Body of pancreas (tissue), 4 donors: ENCODE data around the gene SMIM41.

Experiments used
- POLR2A ChIP-seq, 3 donors: fragments of 450-650 bp; IDR thresholded peaks; one replicate each; pipeline ENCODE4 v1.6.1; 2016; ENCODE audit warnings: antibody characterized with exemption in 3 of 3, mild to moderate bottlenecking in 2 of 3
- TF ChIP-seq, protein P1 (sequence below), 7 experiments: fragments of 450-650 bp in 4 of 7; fragments of 200-600 bp in 3 of 7; sonication (generic) in 3 of 7; IDR thresholded peaks; one replicate each; pipeline ENCODE4 v1.5.1; 2016 to 2019; ENCODE audit warnings: antibody characterized with exemption in 7 of 7

DNA sequence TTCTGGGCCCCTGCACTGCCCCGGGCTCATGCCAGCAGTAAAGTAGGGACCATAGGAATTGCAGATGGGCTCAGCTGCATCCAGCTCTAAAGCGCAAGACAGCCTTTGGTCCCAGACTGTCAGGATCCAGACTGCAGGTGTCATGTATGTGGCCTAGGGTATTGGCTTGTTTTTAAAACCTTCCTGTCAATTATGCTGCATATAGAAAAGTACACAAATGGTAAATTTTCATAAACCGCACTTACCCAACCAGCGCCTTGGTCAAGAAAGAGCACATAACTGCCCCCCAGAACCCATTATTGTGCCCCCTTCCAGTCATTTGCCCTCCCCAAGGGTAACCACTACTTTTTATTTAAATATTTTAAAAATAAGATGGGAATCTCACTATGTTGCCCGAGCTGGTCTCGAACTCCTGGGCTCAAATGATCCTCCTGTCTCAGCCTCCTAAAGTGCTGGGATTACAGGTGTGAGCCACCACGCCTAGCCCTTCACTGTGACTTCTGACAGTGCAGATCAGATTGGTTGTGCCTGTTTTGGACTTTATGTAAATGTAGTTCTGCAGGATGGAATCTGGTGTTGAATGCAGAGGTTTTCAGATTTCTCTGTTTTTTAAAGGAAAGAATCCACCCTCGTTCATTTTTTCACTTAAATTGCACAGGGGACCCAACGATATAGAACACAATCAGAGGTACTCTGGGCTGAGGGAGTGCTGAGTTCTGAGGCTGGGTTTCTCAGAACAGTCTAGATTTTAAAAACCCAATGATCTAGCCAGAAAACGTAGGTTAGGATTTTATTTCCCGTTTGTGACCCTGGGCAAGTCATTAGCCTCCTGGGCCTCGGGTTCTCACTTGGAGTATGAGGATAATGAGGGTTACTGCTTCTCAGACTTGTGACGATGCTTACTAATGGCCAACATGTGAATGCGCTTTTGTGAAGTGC is 21.6 kb upstream of the SMIM41 start:
- TF ChIP-seq, protein P1, sequence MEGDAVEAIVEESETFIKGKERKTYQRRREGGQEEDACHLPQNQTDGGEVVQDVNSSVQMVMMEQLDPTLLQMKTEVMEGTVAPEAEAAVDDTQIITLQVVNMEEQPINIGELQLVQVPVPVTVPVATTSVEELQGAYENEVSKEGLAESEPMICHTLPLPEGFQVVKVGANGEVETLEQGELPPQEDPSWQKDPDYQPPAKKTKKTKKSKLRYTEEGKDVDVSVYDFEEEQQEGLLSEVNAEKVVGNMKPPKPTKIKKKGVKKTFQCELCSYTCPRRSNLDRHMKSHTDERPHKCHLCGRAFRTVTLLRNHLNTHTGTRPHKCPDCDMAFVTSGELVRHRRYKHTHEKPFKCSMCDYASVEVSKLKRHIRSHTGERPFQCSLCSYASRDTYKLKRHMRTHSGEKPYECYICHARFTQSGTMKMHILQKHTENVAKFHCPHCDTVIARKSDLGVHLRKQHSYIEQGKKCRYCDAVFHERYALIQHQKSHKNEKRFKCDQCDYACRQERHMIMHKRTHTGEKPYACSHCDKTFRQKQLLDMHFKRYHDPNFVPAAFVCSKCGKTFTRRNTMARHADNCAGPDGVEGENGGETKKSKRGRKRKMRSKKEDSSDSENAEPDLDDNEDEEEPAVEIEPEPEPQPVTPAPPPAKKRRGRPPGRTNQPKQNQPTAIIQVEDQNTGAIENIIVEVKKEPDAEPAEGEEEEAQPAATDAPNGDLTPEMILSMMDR (IDR thresholded peaks at IDR 0.05): no peak
- no peak for TF ChIP-seq POLR2A (IDR thresholded peaks at IDR 0.05)
